HFF-Myc (cell line): ENCODE results near the gene CCDC154.
"Not testable (repeated sequence)": the region's sequence is repeated elsewhere in the genome, so short reads cannot be mapped to it uniquely, and the experiment has no call there.

ENCODE experiments used
- DNase-seq: peaks from one replicate; pipeline ENCODE4 v3.0.0-alpha.2; 2011; ENCODE audit warnings: low read depth; ENCODE audit errors: extremely low read depth
- H3K4me3 ChIP-seq: replicated peaks from 2 replicates; pipeline ENCODE4 v1.5.1; 2011; ENCODE audit warnings: low read depth, mild to moderate bottlenecking, control low read depth, low read length
- TF ChIP-seq, protein P1 (sequence below): IDR thresholded peaks from 2 replicates; pipeline ENCODE4 v1.5.1; 2012; ENCODE audit warnings: mild to moderate bottlenecking, low read depth, low read length, control low read depth; ENCODE audit errors: missing control alignments

CCDC154 gene

DNA sequence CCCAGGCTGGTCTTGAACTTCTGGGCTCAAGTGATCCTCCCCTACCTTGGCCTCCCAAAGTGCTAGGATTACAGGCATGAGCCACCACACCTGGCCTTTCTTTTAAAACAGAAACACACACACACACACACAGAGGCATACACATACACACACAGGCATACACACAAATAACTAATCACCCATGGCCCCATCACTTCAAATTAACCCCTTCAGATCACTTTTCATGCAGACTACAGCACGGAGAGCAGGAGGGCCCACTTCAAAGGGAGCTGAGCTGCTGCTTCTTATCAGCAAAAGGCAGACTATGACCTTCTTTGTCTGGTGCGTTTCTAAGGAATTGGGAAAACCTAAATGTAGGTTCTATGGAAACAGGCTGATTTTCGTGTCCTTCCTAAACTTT, 28.6 kb upstream of the CCDC154 start:
- TF ChIP-seq, protein P1, sequence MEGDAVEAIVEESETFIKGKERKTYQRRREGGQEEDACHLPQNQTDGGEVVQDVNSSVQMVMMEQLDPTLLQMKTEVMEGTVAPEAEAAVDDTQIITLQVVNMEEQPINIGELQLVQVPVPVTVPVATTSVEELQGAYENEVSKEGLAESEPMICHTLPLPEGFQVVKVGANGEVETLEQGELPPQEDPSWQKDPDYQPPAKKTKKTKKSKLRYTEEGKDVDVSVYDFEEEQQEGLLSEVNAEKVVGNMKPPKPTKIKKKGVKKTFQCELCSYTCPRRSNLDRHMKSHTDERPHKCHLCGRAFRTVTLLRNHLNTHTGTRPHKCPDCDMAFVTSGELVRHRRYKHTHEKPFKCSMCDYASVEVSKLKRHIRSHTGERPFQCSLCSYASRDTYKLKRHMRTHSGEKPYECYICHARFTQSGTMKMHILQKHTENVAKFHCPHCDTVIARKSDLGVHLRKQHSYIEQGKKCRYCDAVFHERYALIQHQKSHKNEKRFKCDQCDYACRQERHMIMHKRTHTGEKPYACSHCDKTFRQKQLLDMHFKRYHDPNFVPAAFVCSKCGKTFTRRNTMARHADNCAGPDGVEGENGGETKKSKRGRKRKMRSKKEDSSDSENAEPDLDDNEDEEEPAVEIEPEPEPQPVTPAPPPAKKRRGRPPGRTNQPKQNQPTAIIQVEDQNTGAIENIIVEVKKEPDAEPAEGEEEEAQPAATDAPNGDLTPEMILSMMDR = no peak
- DNase-seq = no peak
- H3K4me3 ChIP-seq = no peak overlapping the region

- H3K4me3 ChIP-seq = no peak overlapping the region
- TF ChIP-seq, protein P1 = no peak
- DNase-seq = no peak
Observed at GRCh38 chr16:1471569-1472194, 27.3 kb upstream of the CCDC154 start.

DNA sequence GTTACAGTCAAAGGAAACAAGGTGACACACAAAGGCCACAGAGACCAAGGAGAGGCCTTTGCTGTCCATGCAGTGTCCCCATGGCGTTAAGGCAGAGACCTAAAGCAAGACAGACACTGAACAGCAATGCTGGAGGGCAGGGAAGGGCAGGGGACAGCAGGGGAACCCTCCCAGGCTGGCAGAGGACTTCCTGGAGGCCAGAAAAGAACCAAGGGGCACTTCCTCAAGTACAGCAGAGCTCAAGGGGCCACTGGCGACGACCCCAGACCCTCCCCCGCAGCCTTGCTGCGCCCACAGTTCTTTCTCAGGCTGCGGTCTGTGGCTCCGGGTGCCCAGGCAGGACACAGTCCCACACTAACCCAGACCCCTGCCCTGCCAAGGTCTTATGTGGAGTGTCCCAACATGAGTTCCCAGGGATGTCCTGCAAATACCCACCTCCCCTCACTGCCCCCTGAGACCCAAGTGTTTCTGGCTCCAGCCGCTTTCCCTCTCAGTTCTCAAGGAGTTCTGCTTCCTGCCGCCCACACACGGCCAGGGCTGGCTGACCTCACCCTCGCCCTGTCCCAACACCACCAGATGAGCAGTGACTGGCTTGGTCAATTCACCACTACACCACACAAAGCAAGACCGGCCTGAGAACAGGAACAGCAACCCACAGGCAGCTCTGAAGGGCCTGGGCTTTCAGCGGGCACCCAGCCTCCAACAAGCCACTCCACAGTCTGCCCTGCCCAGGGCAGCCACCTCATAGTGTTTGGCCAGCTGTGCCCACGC, 26.3 kb upstream of the CCDC154 start:
- no peak overlapping the region for H3K4me3 ChIP-seq
- DNase-seq = no peak
- TF ChIP-seq, protein P1 = no peak

DNA sequence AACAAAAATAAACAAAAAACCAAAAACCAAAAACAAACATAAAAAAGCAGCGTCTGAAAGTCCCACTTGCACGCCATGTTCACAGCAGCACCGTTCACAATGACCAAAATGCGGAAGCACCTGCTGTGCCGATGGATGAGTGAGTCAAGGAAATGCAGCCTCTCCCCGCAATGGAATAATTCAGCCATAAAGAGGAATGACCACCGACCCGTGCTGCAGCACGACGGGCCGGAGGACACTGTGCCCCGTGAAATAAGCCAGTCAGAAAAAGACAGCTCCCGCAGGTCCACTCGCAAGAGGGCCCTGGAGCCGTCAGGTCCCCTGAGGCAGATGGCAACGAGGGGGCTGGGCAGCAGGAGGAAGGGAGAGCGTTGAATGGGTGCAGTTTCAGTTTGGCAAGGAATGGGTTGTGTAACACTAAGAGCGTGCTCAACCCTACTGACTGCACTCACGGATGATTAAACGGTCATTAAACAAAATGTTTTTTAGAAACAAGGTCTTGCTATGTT, 25.4 kb upstream of the CCDC154 start:
- TF ChIP-seq, protein P1 = no peak
- H3K4me3 ChIP-seq = no peak overlapping the region
- no peak for DNase-seq

- not testable (repeated sequence) for H3K4me3 ChIP-seq
Observed at GRCh38 chr16:1469141-1469540, 24.8 kb upstream of the CCDC154 start.

DNA sequence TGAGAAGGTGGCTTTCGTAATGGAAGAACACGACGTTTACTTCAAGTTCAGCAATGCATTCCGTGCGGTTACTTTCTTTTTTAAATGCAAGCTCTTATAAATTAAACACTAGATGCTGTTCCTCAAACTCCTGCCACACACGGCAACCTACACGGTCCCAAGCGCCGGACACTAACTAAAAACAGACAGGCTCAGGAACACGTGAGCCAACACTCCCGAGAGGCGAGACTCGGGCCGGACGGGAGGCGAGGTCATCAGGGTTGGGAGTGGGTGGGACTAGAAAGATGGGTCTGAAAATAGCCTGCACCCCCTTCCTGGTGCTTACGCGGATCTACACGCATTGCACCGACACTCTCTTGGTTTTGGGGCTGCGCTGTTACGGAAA, 24.1 kb upstream of the CCDC154 start:
- TF ChIP-seq, protein P1 = no peak
- no peak for DNase-seq
- H3K4me3 ChIP-seq = no peak overlapping the region

More at GRCh38 chr16:1469141-1469540, 24.8 kb upstream of the CCDC154 start:
- DNase-seq = not testable (repeated sequence)

GRCh38 chr16:1466968-1467521, 22.7 kb upstream of the CCDC154 start:
- no peak for DNase-seq
- TF ChIP-seq, protein P1 = no peak
- no peak overlapping the region for H3K4me3 ChIP-seq
